ENCODE results near the gene LARP4B.
A peak's percentile ranks its signal among the peaks of the same experiment; 100 is the strongest.

Gene LARP4B

DNA sequence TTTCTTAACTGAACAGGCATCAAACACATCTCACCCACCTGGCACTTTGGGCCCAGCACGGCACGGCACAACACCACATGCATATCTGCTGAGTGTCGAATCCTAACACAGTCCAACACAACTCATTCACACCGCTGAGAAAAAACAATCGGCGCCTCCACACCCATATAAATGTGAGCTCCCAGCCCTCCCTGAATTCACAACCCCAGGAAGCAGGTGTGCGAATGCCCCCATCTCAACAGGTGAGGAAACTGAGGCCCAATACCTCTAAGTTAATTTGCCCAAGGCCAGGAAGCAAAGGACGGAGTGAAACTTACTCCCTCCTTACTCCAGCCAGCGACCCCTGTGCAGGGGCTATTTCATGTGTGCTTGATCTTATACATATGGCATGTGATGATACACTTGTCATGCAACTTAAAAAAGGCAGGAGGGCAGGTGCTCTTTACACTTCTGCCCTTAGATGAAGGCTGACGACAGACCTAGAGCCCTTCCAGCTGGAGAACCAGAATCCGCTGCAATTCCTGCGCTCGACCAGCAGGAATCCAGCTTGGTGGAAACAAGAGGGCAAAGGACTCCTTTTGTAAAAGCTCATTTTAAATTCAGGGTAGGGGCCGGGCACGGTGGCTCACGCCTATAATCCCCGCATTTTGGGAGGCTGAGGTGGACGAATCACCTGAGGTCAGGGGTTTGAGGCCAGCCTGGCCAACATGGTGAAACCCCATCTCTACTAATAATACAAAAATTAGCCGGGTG is 116.0 kb downstream of the LARP4B start:
- no peak overlapping the region for H3K4me3 ChIP-seq
- H3K9ac ChIP-seq (ENCODE audit: insufficient read length): no peak overlapping the region
- peaks cover 23% of the 10 kb centered on the region for H3K36me3 ChIP-seq (ENCODE audit: insufficient read depth, low read length)
- no peaks in the 10 kb centered on the region for H3K9me3 ChIP-seq (ENCODE audit: low read depth, low read length)
- TF ChIP-seq EZH2 (IDR thresholded peaks at IDR 0.05) (no peak), FOXP2 (optimal IDR thresholded peaks at IDR 0.05; ENCODE audit: control extremely low read depth, extremely low read length, insufficient read depth) (no peak), POLR2AphosphoS5 (IDR thresholded peaks at IDR 0.05; ENCODE audit: borderline replicate concordance, low read depth, low read length) (no peak)
- no peak for DNase-seq (ENCODE audit: low read depth, low spot score)
- no peak overlapping the region for H3K27ac ChIP-seq

DNA sequence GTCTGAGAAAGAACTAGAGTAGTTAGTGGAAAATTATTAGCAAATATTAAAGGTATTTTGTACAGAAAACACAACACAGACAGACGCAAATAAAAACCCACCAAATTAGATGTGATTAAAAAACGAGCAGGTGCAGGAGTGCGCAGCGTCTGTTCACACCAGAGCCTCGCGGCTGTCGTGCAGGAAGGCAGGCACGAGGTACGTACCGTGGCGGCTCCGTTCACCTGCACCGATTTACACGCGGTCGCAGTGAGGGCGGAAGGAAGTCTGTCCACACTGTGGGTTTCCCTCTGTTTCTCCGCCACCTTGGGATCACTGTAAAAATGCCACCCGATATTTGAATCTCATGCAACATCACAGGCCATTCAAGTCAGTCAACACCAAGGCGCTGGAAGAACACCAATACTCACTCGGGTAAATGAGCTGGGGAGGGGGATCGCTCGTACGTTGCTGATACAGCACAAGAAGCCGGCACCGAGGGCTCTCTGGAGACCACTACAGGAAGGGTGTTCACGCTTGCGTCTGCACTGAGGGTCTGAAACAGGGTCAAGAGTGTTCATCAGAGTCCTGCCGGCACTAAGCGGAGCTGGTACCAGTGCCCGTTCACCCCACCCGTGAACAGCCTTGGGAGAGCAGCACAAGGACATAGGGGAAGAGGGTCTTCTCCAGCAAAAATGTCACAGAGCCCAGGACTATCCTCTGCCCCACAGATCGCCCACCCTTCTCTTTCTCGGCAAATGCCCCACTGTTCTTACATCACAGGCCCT is 116.8 kb downstream of the LARP4B start:
- H3K27ac ChIP-seq: no peak overlapping the region
- no peaks in the 10 kb centered on the region for H3K9me3 ChIP-seq (ENCODE audit: low read depth, low read length)
- TF ChIP-seq POLR2AphosphoS5 (IDR thresholded peaks at IDR 0.05; ENCODE audit: borderline replicate concordance, low read depth, low read length) (no peak), FOXP2 (optimal IDR thresholded peaks at IDR 0.05; ENCODE audit: control extremely low read depth, extremely low read length, insufficient read depth) (no peak), EZH2 (IDR thresholded peaks at IDR 0.05) (no peak)
- peaks cover 20% of the 10 kb centered on the region; the same call in 1 of the 2 replicates for H3K36me3 ChIP-seq (ENCODE audit: insufficient read depth, low read length)
- no peak overlapping the region for H3K9ac ChIP-seq (ENCODE audit: insufficient read length)
- DNase-seq (ENCODE audit: low read depth, low spot score): no peak
- no peak overlapping the region for H3K4me3 ChIP-seq

DNA sequence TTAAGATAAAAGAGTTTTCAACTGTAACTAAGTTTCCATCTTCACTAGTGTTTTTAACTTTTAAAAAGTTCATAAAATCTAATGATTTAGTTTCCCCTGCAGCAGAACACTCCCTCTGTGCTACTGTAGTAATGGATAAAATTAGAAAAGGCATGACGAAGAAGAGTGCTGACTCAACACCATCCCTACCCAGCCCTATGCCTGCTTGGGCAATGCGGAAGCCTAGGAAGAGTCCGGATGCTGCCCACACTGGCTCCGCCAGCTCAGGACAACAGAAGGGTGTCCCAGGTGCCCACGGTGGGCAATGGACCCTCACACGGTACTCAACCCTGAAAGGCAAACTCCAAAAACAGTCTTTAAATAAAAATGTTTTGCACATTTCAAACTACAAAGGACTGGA is 118.2 kb downstream of the LARP4B start:
- Histone ChIP-seq H3K27ac (peak overlapping the region; percentile 67), H3K4me3 (no peak overlapping the region), H3K9ac (ENCODE audit: insufficient read length) (no peak overlapping the region), H3K9me3 (ENCODE audit: low read depth, low read length) (no peaks in the 10 kb centered on the region), H3K36me3 (ENCODE audit: insufficient read depth, low read length) (peaks cover 20% of the 10 kb centered on the region; the same call in 1 of the 2 replicates)
- no peak for DNase-seq (ENCODE audit: low read depth, low spot score)
- TF ChIP-seq POLR2AphosphoS5 (IDR thresholded peaks at IDR 0.05; ENCODE audit: borderline replicate concordance, low read depth, low read length) (no peak), FOXP2 (optimal IDR thresholded peaks at IDR 0.05; ENCODE audit: control extremely low read depth, extremely low read length, insufficient read depth) (no peak), EZH2 (IDR thresholded peaks at IDR 0.05) (no peak)

DNA sequence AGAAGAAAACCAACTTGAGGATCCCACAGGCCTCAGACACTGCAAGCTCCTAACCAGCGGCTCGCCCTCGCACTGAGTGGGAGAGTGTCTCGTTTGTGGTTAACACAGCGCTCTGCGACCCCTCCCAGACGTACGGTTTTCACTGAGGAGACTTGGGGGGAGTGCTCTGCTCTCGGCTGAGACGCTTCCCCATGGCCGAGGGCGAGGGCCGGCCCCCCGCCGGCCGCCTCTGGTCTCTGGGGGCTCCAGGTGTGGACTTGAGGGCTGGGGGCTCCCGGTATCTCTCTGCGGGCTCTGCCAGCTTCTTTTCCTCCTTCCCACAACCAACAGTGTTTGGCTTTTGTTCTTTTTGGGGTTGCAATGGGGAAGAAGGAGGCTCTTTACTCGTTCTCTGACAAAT is 118.7 kb downstream of the LARP4B start:
- Histone ChIP-seq H3K27ac (peak overlapping the region; percentile 67), H3K4me3 (no peak overlapping the region), H3K36me3 (ENCODE audit: insufficient read depth, low read length) (peaks cover 23% of the 10 kb centered on the region; the same call in 1 of the 2 replicates), H3K9ac (ENCODE audit: insufficient read length) (no peak overlapping the region), H3K9me3 (ENCODE audit: low read depth, low read length) (no peaks in the 10 kb centered on the region)
- TF ChIP-seq FOXP2 (optimal IDR thresholded peaks at IDR 0.05; ENCODE audit: control extremely low read depth, extremely low read length, insufficient read depth): no peak
- no peak for TF ChIP-seq POLR2AphosphoS5 (IDR thresholded peaks at IDR 0.05; ENCODE audit: borderline replicate concordance, low read depth, low read length)
- TF ChIP-seq EZH2 (IDR thresholded peaks at IDR 0.05): no peak
- no peak for DNase-seq (ENCODE audit: low read depth, low spot score)

DNA sequence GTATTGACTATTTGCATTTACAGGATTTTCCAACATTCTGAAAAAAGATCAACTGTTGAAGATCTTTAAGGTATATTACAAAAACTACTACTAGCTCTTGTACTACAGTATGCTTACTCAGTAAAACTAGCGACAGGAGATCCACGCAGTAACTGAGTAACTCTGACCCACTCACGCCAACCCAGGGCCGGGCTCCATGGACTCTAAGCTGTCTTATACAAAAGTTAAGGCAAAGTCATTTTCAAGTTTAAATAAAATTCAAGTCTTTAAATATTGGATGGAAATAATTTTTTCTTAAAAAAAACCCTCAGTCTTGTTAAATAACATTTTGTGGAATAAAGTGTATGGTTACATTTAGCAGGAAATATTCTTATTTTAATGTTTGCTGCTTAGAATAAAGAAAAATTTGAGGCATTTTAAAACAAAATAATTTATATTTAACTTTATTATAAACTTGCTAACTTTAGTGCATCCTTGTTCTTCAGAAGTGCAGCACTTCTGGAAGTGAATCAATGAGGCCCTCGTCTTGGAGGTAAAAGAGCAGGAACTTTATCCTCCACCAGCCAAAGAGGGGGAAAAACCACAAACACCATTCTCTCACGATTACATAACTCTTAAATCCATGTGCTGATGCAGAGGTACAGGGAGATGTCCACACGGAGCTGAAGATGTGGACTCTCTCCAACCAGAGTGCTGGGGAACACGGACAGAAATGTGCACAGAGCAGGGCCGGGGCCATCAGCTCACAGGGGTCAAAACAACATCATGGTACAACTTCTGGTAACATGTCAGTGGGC is 119.9 kb downstream of the LARP4B start:
- no peak for DNase-seq (ENCODE audit: low read depth, low spot score)
- Histone ChIP-seq H3K4me3 (no peak overlapping the region), H3K27ac (no peak overlapping the region), H3K9me3 (ENCODE audit: low read depth, low read length) (no peaks in the 10 kb centered on the region), H3K9ac (ENCODE audit: insufficient read length) (no peak overlapping the region), H3K36me3 (ENCODE audit: insufficient read depth, low read length) (peaks cover 14% of the 10 kb centered on the region; the same call in 1 of the 2 replicates)
- TF ChIP-seq POLR2AphosphoS5 (IDR thresholded peaks at IDR 0.05; ENCODE audit: borderline replicate concordance, low read depth, low read length) (no peak), EZH2 (IDR thresholded peaks at IDR 0.05) (no peak), FOXP2 (optimal IDR thresholded peaks at IDR 0.05; ENCODE audit: control extremely low read depth, extremely low read length, insufficient read depth) (no peak)

DNA sequence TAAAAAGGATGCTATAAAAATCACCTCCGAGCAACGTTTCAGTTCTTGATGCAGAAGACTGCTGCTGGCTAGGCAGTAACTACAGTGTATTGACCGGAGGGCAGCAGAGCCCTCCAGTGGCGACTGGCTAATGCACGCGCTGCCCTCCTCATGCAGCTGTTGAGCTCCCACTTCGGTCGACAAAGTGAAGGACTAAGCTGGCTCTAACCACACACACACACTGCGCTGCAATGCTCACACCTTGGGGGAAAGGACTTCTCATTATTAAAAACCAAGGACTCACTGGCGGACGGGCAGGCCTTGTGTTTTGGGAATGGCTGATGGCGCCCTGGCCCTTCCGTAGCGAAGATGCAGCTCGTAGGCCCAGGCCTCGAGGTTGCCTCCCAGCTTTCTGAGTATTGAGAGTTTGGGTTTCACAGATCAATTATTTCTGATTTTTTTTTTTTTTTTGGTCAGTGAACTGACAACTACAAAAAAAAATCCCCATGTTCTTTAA is 121.1 kb downstream of the LARP4B start:
- H3K9me3 ChIP-seq (ENCODE audit: low read depth, low read length): no peaks in the 10 kb centered on the region
- no peak overlapping the region for H3K27ac ChIP-seq
- no peak for TF ChIP-seq FOXP2 (optimal IDR thresholded peaks at IDR 0.05; ENCODE audit: control extremely low read depth, extremely low read length, insufficient read depth)
- TF ChIP-seq EZH2 (IDR thresholded peaks at IDR 0.05): no peak
- TF ChIP-seq POLR2AphosphoS5 (IDR thresholded peaks at IDR 0.05; ENCODE audit: borderline replicate concordance, low read depth, low read length): no peak
- H3K4me3 ChIP-seq: no peak overlapping the region
- H3K9ac ChIP-seq (ENCODE audit: insufficient read length): no peak overlapping the region
- peaks cover 14% of the 10 kb centered on the region; the same call in 1 of the 2 replicates for H3K36me3 ChIP-seq (ENCODE audit: insufficient read depth, low read length)
- DNase-seq (ENCODE audit: low read depth, low spot score): no peak

DNA sequence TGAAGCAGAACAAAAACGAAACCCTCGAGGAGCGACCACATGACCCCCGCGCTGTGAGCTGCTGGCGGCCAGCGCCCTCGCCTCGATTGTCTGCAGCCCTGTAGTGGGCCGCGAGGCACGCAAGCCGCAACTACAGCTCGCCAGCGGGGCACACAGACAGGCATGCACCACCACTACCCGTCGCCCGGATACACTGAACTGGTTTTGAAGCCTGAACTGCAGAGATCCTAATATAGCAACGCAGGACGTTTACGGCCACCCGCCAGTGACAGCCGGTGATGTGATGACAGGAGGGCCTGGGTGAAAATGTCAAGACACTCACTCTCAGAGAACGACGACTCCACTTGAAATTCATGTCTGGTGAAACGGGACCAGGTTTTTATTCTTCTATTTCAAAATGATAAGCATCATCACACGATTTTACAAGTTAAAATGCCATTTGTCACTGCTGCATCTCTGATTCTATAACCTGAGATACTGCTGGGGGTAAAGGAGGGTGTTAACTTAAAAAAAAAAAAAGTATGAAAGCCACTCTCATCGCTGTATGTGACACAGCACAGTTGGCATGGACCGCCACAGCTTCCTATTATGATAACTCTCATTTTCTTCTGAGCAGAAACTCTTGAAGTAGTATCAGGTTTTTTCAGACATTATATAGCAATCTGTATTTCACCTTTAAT is 121.7 kb downstream of the LARP4B start:
- peaks cover 14% of the 10 kb centered on the region; the same call in 1 of the 2 replicates for H3K36me3 ChIP-seq (ENCODE audit: insufficient read depth, low read length)
- no peak overlapping the region for H3K9ac ChIP-seq (ENCODE audit: insufficient read length)
- TF ChIP-seq FOXP2 (optimal IDR thresholded peaks at IDR 0.05; ENCODE audit: control extremely low read depth, extremely low read length, insufficient read depth): no peak
- no peak for TF ChIP-seq EZH2 (IDR thresholded peaks at IDR 0.05)
- no peak for TF ChIP-seq POLR2AphosphoS5 (IDR thresholded peaks at IDR 0.05; ENCODE audit: borderline replicate concordance, low read depth, low read length)
- no peak for DNase-seq (ENCODE audit: low read depth, low spot score)
- no peak overlapping the region for H3K4me3 ChIP-seq
- no peaks in the 10 kb centered on the region for H3K9me3 ChIP-seq (ENCODE audit: low read depth, low read length)
- no peak overlapping the region for H3K27ac ChIP-seq
